PC-9 (cell line): Measurements from ENCODE around the gene ATP5MK.

Source experiments
- EZH2 ChIP-seq: fragments of 200-600 bp; sonication (generic); IDR thresholded peaks from 2 replicates; pipeline ENCODE4 v1.8.0; 2017; ENCODE audit warnings: antibody characterized with exemption, low read depth
- TF ChIP-seq, protein P1 (sequence below): fragments of 200-600 bp; sonication (generic); conservative IDR thresholded peaks from 2 replicates; pipeline ENCODE4 v1.6.1; 2017; ENCODE audit warnings: mixed run types, antibody characterized with exemption, mild to moderate bottlenecking, moderate library complexity

- TF ChIP-seq, protein P1, sequence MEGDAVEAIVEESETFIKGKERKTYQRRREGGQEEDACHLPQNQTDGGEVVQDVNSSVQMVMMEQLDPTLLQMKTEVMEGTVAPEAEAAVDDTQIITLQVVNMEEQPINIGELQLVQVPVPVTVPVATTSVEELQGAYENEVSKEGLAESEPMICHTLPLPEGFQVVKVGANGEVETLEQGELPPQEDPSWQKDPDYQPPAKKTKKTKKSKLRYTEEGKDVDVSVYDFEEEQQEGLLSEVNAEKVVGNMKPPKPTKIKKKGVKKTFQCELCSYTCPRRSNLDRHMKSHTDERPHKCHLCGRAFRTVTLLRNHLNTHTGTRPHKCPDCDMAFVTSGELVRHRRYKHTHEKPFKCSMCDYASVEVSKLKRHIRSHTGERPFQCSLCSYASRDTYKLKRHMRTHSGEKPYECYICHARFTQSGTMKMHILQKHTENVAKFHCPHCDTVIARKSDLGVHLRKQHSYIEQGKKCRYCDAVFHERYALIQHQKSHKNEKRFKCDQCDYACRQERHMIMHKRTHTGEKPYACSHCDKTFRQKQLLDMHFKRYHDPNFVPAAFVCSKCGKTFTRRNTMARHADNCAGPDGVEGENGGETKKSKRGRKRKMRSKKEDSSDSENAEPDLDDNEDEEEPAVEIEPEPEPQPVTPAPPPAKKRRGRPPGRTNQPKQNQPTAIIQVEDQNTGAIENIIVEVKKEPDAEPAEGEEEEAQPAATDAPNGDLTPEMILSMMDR, result no peak
- TF ChIP-seq EZH2, result no peak
Measured at GRCh38 chr10:103397191-103397825, 1.0 kb upstream of the ATP5MK start.
